Brain pericyte (primary cell): ENCODE measurements around the gene ZNF584.

Experiments
- DNase-seq: peaks from one replicate; pipeline ENCODE4 v3.0.0-alpha.2; 2012; ENCODE audit warnings: low read depth, low spot score

Gene ZNF584

GRCh38 chr19:58385891-58386575, 22.4 kb upstream of the ZNF584 start:
- DNase-seq, result no peak

DNA sequence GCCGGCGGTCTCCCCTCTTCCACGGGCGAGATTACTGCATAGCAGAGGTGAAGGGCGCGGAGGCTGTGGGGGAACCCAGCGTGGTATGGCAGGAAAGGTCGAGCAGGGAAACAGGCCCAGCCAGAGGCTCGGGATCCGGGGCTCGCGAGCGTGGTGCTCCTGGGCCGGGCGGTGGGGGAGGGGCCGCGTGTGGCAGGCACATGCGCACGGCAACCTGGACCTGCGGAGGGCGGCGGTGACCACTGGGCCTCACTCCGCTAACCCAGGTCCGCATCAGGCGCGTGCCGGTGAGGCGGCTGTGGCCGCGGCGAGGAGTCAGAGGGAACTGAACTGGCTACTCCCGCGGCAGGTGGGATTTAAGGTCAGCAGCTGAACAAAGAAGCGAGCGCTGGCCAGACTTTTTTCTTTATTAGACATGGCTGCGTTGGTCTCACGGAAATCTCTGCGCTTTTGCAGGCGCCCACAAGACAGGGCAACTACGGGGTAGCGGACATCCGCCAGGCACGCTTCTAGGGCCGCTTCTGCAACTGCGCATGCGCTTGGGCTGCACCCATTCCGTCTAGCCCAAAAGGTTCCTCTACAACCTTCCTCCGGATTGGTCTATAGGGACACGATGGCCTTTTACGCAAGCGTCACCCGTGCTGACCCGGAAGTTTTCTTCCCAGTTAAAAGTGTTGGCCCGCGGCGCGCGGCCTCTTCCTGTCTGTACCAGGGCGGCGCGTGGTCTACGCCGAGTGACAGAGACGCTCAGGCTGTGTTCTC, 21.7 kb upstream of the ZNF584 start, which contains the start of gene RPS5:
Gene RPS5, plus strand, starts transcription at position 694 of the 762 bp plus-strand sequence. CDS start 869 bp downstream, outside the sequence.
- DNase-seq, result peak; percentile 93

DNA sequence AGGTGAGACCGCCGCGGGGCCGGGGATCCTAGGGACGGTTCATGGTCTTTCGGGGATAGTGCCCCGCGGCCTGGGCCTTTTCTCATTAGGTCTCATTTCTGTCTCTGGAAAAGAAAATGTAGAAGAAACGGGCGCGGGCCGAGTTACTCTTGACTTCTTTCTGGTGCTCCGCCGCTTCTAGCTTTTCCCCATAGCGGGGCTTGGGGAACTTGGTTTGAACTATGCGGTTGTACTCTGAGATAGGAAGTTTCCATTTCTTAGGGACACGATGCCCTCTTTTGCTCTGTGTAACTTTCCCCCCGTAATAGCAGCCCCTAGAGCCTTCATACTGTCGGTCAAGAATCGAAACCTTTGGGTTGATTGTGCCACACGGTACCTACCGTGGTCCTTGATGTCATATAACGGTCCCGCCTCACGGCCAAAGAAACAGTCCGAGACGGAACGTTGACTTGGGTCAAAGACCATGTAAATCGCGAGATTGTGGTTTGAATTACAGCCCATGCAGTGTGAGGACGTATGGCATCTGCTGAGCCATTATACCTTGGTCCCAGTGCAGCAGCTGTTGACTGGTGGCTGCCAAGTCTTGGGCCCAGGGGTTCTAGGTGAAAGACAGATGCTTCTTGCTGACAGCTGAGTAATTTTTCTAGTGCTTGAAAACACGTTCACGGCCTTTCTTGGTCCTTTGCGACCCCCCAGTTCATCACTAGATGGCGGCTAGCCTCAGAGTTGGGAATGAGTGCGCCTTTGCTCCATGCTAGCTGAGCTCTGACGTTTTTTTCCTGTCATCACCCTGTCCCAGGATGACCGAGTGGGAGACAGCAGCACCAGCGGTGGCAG, 20.9 kb upstream of the ZNF584 start:
- DNase-seq, result no peak

DNA sequence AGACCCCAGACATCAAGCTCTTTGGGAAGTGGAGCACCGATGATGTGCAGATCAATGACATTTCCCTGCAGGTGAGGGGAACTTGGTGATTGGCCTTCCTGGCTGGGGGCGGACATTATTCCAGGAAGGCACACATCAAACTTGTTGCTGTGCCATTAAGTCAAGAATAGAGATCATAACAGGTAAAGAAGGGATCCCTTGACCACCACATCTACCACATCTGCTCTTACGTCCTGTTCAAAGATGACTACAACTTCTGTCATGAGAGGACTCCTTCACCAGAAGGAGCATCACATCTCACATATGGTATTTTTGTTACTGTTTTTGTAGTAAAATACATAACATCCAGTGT, 20.3 kb upstream of the ZNF584 start:
- no peak for DNase-seq

- DNase-seq, result no peak
Observed at GRCh38 chr19:58392945-58393724, 15.3 kb upstream of the ZNF584 start.

- DNase-seq, result no peak
Observed at GRCh38 chr19:58393725-58394033, 14.8 kb upstream of the ZNF584 start.

DNA sequence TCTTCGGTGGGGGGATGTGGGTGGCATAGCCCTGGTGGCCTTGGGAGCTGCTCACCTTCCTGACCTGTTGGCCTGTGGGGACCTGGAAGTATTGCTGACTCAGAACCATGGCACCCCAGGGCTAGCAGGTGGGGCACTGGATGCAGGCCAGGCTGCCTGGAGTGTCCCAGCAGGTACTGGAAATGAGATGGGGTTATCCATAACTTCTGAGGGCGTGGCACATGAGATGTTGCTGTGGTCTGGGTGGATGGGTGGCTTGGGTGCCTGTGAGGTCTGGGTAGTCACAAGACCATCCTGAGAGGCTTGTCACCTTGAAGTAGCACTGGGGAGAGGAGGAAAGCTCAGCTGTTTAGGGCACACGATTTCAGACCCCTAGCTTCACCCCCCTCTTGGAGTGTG, 13.6 kb upstream of the ZNF584 start:
- DNase-seq, result no peak

DNA sequence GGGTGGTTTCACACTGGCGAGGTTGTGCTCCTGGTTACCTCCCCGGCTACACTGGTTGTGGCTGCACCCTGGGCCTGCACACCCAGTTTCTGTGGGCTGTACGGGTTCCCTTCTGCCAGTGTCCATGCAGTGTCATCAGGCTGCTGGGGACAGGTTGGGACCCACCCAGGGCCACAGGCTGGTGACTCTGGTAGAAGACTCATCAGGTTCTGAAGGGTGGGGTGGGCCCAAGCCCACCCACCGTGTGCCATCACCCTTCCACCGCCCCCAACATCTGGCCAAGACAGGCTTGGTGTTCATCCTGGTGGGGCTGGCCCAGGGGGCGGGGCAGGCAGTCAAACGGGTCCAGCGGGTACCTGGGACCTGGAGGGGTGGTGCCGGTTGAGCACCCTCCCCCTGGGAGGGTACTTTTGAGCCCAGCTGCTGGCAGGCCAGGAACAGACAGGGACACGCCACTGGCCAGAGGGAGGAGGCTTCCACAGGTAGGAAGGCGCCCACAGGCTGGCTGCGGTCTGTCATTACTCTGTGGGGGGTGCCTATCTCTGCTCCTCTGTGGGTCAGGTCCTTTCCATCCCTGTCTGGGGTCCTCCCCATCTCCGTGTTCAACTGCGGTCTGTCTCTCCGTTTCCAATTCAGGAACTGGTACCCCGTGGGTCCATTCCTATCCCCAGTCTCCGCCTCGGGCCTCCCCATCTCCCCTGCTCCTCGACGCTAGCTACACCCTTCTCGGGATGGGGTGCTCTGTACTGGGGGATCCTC, 13.1 kb upstream of the ZNF584 start, which contains the start of gene RNF225:
Gene RNF225, plus strand, starts transcription at position 437 of the 759 bp plus-strand sequence. CDS start 434 bp downstream, outside the sequence.
- DNase-seq, result no peak

DNA sequence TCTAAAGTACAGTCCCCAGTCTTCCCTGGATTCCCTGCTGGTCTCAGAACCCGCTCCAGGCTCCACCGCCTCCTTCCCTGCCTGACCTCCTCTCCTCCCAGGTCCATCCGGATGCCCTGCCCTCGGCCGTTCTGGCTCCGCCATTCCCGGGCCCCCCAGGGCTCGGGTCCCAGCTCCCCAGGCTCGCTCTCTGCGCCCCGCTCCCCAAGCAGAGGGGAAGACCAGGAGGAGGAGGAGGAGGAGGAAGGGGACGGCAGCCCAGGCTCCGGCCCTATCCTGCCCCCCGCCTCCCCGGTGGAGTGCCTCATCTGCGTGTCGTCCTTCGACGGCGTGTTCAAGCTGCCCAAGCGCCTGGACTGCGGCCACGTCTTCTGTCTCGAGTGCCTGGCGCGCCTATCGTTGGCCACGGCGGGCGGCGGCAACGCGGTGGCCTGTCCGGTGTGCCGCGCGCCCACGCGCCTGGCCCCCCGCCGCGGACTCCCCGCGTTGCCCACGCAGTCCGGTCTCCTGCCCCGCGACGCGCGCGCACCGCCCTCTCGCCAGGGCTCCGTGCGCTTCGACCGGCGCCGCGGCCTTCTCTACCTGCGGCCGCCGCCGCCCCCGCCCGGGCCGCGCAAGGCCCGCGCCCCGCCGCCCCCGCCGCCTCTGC, 12.3 kb upstream of the ZNF584 start:
- DNase-seq, result no peak

DNA sequence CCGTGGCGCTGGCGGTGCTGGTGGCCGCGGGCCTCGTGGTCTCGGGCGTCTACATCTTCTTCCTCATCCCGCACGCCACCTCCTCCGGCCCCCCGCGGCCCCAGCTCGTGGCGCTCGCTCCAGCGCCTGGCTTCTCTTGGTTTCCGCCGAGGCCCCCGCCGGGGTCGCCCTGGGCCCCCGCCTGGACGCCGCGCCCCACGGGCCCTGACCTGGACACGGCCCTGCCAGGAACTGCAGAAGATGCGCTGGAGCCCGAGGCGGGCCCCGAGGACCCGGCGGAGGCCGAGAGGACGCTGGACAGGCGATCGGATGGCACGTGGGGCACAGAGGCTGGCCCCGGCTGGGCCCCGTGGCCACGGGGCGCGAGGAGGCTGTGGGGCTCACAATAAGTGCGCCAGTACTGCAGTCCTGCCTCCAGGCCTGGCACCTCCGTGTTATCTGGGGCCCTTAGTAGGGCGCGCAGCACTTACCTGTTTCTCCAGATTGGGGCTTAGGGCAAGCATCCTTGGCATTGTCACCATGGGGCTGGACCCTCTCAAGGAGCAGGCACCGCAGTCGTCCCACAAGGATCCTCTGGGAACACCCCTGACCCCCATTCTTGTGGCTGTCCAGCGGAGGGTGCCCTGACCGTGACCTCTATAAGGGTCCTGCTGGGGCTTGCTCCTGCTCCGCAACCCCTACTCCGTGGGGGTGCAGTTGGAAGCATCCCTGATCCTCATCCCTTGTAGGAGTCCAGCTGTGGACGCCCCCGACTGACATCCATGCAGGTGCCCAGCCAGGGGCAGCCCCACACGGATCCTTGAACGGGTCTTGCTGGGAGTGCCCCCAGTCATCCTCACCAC, 11.5 kb upstream of the ZNF584 start:
- no peak for DNase-seq

- no peak for DNase-seq
Observed at GRCh38 chr19:58397533-58398037, 10.9 kb upstream of the ZNF584 start.

- DNase-seq, result no peak
Observed at GRCh38 chr19:58398087-58398486, 10.4 kb upstream of the ZNF584 start.

GRCh38 chr19:58398545-58398944, 9.9 kb upstream of the ZNF584 start:
- DNase-seq, result no peak

- no peak for DNase-seq
Observed at GRCh38 chr19:58399903-58400302, 8.5 kb upstream of the ZNF584 start.

DNA sequence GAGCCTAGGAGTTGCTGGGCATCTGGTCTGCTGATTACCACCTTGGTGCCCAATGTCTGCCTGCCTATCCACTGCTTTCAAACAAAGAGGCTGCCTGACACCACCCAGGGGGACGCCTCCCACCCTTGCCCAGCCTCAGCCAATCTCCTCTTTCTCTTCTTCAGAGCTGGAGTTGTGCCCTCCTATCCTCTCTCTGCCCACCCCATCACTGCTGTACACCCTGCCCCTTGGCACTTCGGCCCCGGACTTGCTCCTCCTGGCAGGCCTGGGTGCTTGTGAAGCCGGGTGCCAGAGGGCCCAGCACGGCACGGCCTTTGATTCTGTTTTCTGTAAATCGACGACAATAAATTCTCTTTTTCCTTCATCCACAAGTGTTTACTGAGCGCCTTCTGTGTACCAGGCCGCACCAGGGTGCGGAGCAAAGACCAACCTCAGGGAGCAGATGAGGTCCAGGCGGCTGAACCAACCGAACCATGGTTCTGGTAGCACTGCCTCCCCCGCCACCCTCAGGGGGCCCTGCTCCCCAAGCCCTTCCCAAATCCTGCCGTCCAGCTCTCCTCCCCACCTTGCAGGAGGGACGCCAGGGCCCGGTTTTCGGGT, 8.0 kb upstream of the ZNF584 start:
- DNase-seq, result no peak

DNA sequence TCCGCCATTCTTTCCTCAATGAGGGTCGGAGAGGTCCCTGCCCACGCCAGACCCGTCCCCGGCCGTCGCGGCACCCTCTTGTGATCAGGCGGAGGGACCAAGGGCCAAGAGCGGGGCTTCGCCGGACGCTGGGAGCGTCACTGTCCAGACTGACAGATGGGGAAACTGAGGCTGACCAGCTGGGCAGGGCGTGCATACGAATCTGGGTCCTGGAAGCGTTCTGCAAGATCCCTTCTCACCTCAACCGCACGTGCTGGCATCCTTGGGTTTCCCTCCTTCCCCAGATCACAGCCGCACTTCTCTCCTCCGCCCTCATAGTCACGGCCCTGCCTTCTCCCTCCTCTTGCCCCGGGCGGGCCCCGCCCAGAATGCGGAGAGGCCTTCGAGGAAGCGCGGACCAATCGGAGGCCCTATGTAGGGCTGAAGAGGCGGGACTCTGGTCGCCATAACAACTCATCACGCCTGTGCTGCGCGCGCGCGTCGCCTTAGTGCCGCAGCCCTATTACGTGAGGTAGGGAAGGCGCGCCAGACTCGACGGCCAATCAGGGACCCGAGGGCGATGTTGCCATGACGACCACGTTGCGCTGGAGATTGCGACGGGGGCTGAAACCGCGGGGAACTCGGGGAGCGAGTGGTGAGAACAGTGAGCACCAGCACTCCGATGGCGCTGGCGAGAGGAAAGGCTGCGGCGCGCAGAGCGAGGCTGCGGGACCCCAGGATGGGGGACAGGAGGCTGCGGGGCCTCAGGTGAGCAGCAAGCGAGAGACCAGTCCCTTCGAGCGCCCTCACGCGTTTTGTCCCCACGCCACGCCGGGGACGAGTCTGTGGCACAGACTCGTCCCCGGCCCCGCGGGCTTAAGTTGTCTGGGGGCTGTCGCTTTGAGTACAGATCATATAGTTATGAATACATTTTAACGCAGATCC, 7.3 kb upstream of the ZNF584 start:
- peak; percentile 99 for DNase-seq

GRCh38 chr19:58401840-58402421, 6.5 kb upstream of the ZNF584 start:
- DNase-seq, result no peak
